Frontal cortex (tissue), 4 donors: ENCODE measurements around the gene FNBP1. TPM values are rescaled to one million over a fixed set of nuclear protein-coding genes. Genes with fewer than 3 reads are reported as not detected.

Experiments
- DNase-seq, 2 donors: peaks; one replicate each; pipeline ENCODE4 v3.0.0; 2012; ENCODE audit warnings: low spot score in 2 of 2
- FAIRE-seq: peaks from 2 replicates; lab custom pipeline; 2012; peaks lifted over from hg19 to GRCh38; lab: Jason Lieb, UNC
- total RNA-seq: library from RNA; depleted of rRNA; stranded (reverse); fragments of >200 nt; gene quantifications from one replicate; pipeline ENCODE4 v1.2.3, GENCODE V29; 2014
- donor health status: control.
- donor health status: control.
- donor health status: control.

Gene FNBP1
- total RNA-seq, 1 donor from 2014 or later, result 49.7 TPM

DNA sequence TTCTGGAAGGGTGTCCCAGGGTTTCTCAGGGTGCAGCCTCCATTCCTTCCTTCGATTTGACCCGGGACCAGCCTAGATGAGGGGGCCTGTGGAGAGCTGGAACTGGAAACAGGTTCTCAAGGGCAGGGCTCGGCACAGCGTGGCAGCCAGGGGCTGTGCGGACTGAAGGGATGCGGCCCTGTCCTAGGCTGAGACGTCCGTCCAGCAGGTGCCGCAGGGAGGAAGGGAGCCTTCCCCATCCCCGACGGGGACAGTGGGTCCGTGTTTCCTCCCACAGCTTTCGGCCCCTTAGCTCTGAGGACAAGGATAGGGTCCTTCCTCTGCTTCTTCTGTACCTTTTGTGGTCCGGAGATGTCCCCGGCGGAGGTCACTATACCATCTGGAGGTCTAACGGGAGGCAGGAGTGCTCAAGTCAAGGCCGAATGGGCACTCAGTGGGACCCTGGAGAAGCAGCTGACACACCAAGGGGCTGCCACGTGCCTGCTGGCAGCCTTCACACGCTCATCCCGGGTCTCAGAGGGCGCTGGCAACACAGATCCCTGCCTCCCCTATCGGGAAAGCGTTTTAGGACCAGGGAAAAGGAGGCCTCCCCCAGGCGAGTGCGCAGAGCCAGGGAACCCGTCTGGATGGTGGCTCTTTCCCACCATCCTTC lies 157.8 kb downstream of the FNBP1 start:
- FAIRE-seq, result no peak
- DNase-seq, result no peak

DNA sequence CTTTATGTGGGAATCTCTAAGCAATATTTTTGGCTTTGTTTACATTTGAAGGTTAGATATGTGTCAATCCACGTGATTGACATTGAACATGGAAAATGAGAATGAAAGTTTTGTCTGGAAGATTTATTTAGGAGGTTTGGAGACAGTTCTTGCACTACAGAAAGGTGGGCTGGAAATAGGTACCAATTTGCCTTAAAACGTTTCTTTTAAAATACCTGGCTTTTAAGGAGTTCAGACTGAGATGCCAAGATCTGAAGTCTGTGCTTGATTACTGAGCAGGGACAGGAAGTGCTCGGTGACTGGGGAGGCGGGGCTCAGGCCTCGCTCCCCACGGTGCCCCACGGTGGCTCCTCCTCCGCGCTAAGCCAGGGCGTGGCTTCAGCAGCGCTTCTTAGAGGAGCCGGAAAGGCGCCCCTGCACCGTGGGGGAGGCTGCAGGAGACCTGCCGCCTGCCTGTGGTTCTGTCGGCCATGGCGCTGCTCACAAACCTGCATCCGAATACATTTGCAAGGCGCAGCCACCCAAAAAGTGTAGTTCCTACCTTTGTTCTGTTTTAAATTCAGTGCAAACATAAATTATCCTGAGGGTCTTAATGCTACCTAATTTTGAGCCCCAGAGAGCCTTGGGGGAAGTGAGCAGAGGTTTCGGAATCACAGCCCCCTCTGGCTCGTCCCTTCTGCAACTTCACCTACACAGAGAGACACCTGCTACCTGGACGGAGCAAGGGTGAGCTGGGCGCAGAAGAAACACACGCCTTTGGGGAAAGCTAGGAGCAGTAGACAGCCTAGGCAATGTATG lies 158.6 kb downstream of the FNBP1 start:
- DNase-seq, result peak; percentile 67 to 76
- FAIRE-seq, result no peak

DNA sequence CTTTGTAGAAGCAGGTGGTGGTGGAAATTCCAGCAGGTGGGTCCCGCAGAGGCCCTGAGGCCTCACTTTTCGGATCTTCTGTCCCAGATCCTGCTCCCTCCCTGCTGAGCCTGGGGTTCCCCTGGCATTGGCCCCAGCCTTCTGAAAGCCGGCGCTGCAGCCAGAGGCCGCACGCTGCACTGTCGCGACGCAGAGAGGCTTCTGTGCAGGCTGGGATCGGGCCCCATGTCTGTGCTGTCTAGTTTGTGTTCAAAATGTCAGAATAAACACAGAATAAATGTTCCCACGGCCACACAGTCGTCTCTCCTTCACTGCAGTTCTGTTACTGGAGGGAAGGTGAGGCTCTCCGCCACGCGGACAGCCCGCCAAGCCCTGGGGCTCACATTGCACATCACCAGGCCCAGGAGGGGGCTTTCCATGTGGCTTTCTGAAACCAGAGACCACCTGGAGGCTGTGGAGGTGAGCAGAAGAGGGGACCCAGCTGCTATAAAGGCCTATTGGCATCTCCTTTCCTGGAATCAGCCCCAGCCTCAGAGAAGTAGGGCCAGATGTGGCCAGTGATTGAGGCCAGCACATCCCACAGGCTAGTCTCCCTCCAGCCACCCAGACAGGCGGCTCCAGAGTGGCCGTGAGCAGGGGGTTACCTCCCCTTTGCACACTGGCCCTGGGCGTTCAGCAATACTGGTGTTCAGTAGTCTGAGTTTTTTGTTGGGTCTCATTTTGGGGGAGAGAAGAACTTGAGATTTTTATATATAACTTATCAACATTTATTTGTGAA lies 161.3 kb downstream of the FNBP1 start:
- no peak for DNase-seq
- no peak for FAIRE-seq

DNA sequence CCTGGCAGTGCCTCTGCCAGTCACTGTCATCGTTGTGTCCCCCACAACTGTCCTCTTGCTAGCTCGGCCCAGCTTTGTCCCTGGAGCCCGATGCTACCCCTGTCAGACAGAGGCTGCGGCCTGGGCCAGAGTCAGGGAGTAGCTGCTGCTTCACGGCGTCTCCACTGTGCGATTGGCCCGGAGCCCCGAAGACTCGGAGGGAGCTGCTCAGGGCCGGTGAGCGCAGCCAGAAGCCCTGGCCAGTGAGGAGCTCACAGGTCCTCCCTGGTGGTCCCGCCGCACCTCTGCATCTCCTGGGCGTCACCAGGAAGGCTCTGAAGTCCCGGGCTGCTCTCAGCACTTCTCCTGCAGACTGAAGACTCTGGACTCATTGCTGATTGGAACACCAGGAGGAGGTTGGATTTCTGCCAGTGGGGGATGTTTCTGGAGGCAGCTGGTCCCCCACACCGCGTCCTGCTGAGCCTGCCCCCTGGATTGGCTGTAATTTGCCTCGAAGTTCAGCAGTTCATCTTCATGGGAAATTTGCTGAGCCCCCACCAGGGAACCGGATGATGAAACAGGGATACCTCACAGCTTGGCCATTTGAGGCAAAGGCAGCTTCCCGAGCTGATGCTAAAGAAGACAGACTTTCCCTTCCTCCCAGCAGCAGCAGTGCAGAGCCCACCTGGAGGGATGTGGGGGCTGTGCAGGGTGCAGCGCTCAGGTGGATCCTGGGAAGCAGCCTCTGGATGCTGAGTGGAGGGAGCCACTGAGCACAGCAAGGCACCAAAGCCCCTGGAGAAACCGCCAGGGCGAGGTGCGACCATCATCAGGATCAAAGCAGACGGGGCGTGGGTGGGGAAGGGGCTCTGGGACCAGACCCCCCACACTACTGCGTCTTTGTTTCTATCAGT lies 162.1 kb downstream of the FNBP1 start:
- DNase-seq (no peak), FAIRE-seq (no peak)

DNA sequence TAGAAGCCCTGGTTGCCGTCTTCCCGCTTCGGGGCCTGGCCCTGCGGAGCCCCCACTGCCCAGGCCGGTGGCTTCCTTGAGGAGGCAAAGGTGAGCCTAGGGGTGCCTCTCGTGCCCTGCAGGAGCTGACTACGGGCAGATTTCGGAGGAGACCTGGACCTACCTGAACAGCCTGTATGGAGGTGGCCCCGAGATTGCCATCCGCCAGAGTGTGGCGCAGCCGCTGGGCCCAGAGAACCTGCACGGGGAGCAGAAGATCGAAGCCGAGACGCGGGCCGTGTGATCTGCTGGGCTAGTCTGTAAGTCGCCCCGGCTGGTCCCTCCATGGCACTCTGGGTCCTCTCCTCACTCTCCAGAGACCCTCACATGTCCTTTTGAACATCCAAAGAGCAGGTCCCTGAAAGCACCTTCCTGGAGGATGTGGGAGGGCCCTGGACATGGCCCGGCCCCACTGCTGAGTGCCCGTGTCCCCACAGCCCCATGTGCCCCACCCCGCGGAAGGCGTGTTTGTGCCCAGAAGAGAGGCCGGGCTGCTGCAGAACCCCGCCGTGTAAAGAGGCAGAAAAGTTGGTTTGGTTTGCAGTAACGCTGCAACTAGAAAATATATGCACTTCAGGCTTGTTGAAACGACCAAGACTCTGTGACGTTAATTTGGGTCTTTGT lies 162.9 kb downstream of the FNBP1 start:
- DNase-seq (no peak), FAIRE-seq (no peak)

DNA sequence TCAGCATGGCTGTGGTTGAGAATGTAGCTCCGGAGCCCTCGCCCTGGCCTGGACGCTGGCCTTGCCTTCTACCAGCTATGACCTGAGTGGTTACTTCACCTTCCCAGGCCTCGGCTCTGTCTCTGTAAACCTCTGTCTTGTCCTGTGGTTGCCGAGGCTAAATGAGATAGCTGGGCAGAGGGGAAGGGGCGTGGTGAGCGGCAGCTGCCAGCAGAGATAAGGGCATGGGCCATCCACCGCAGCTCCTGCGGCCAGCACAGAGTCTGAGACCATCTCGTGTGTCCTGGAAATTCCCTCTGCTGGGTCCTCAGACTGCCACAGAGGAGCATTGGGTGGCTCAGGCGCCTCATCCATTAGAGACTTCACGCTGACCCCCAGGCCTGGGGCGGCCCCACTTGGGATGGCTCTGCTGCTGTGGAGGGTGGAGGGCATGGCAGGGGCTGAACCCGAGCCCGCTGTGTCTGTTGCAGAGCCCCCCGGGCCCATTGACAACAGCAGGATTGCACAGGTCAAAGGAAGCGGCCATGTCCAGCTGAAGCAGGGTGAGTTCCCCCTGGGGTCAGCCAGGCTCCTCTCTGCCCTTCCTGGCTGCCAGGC lies 163.8 kb downstream of the FNBP1 start:
- no peak for FAIRE-seq
- no peak for DNase-seq

DNA sequence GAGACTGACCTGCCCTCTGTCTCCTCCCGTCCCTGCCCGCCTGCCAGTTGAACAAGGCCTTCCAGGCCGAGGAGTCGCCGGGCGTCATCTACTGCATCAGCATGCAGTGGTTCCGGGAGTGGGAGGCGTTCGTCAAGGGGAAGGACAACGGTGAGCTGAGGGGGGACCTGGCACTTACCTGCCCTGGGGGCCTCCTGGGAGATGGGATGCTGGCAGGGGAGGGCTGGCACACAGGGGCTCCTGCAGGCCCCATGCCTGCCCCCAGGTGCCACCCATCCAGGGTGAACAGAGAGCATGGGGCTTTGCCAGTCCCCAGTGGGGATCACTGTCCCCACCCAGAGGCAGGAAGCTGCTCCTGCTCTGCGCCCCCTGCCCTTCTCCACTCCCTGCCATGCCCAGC lies 164.7 kb downstream of the FNBP1 start:
- DNase-seq (no peak), FAIRE-seq (no peak)

DNA sequence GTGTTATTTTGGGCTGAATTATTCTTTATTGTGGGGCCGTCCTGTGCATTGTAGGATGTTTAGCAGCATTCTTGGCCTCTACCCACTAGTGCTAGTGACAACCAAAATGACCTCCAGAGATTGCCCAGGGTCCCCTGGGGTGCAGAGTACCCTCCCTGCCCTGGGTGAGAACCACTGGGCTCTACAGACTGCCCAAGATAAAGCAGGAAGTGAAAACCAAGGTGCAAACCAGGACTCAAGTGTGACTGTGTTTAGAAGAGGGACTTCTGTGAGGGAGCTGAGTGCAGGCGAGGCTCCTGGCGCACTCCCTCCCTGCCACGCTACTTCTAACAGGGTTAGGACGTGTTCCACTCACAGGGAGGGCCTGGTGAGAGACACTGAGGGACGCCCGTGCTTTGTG lies 166.2 kb downstream of the FNBP1 start:
- no peak for FAIRE-seq
- DNase-seq, result no peak

DNA sequence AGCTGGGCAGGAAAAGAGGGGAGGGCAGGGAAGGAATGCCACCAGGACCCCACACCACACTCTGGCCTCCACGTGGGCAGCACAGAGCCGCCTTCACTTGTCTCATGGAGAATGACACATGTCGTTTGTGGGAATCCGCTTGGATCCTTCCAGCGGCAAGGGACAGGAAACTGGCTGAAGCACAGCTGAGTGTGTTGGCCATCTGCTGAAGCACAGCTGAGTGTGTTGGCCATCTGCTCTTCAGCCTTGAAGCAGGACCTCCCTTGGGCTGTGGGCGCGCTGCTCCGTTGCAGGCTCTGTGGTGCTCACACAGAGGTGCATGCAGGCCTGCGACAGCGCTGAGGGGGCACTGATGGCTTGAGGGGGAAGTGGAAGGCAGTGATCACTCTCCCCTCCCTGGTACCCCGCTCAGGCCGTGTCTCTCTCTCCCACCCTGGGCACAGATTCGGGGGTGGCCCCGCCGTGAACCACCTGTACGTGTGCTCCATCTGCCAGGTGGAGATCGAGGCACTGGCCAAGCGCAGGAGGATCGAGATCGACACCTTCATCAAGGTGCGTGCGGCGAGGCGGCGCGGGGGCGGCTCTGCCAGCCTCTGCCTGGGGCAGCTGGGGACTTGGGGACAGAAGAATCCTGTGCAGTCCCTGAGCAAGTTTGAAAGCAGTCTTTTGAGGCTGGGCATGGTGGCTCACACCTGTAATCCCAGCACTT lies 167.1 kb downstream of the FNBP1 start:
- FAIRE-seq (no peak), DNase-seq (no peak)

DNA sequence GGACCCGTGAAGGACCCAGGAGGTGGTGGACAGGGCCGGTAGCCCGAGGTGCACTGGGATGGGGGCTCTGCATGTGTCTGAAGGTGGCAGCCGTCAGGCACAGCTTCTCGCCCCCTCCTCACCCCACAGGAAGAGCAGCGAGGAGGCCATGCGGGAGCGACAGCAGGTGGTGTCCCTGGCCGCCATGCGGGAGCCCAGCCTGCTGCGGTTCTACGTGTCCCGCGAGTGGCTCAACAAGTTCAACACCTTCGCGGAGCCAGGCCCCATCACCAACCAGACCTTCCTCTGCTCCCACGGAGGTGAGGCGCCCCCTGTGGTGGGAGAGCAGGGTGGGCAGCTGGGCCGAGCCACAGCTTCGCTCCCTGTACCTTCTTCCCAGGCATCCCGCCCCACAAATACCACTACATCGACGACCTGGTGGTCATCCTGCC lies 167.8 kb downstream of the FNBP1 start:
- no peak for FAIRE-seq
- no peak for DNase-seq

DNA sequence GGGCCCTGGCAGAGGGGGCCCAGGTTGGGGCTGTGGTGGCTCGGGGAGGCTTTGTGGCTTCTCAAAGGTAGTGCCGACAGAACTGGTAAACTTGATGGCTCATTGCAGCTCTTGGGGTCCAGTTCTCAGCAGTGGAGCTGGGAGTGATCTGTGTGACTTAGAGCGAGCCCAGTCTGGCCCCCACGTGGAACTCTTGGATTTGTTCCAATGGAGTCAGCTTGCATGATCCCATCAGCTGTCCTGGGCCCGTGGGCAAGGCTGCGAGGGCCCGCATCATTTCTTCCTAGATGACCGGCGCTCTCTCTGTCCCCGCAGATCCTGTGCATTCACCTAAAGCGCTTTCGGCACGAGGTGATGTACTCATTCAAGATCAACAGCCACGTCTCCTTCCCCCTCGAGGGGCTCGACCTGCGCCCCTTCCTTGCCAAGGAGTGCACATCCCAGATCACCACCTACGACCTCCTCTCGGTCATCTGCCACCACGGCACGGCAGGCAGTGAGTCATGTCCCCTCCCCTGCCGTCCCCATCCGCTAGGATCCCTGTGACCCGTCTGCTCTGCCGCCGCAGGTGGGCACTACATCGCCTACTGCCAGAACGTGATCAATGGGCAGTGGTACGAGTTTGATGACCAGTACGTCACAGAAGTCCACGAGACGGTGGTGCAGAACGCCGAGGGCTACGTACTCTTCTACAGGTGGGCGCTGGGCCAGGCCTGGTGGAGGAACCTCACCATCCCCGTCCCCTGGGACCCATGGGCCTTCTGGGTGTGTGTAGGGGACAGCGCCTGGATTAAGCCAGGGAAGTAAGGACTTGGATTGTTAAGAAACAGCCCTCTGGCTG lies 168.5 kb downstream of the FNBP1 start:
- DNase-seq, result no peak
- no peak for FAIRE-seq

DNA sequence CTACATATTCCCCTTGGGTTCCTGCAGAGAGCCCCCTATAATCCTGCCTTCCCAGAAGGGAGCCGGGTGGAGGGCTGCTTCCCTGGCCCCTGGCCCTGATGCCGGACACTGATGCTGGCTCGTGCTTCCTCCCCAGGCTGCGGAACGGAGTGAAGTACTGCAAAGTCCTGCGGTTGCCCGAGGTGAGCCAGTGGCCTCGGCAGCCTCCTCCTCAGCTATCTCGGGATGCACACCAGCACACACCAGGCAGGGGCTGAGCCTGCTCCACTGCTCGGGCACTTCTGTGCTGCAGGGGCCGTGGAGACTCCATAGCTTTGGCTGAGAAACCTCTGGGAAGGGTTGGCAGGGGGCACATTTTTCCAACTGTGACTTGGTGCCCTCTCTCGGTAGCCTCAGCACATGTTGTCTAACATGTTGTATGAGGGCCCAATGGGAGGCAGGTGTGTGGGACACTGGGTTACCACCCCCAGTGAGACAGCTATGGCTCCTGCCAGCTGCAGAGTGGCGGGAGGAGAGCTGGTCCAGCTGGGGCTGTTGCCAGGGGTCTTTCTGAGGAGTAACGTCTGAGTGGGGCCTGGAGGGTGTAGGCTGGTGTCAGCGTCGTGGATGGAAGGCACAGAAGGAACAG lies 169.3 kb downstream of the FNBP1 start:
- no peak for FAIRE-seq
- DNase-seq, result no peak

DNA sequence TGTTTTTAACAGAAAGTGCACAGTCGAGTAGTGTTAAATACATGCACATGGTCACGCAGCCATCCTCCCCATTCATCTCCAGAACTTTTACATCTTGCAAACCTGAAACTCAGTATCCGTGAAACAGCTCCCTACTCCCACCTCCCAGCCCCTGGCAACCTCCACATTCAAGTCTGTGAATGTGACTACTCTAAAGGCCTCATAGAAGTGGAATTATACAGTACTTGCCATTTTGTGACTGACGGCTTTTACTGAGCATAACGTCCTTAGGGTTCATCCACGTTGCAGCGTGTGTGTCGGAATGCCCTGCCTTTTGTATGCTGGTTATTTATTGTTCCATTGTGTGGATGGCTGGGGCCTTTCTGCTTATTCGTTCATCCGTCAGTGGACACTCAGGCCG lies 171.9 kb downstream of the FNBP1 start:
- no peak for DNase-seq
- FAIRE-seq, result no peak

DNA sequence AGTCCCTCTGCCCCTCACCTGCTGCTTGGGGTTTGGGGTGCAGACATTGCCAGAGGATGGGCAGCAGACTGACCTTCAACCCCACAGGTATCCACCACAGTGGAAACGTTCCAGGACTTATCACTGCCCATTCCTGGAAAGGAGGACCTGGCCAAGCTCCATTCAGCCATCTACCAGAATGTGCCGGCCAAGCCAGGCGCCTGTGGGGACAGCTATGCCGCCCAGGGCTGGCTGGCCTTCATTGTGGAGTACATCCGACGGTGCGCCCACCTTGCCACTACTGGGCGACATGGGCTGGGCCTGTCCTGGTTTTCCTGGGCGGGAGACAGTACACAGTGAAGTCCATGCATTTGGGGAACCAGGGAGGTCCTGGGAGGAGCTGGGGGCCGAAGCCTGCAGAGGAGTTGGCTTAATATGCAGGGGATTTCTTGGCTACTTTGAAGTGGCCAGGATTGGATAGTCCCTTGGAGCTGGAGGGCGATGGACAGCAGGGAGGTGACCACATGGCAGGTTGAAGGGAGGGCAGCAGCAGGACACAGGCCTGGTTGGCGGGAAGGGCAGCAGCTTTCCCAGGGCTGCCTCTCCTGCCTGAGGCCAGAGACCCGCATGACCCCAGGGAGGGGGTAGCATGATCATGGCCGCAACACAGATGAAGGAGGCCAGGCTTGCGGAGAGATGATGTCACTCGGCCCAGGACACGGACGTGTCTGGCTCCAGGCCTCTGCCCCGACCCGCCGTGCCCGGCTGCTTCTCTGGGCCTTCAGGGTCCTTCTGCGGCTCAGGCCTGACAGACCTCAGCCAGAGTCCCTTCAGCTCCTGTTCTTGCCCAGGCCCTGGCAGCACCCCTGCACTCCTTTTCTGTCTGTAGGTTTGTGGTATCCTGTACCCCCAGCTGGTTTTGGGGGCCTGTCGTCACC lies 173.1 kb downstream of the FNBP1 start:
- FAIRE-seq (no peak), DNase-seq (no peak)

DNA sequence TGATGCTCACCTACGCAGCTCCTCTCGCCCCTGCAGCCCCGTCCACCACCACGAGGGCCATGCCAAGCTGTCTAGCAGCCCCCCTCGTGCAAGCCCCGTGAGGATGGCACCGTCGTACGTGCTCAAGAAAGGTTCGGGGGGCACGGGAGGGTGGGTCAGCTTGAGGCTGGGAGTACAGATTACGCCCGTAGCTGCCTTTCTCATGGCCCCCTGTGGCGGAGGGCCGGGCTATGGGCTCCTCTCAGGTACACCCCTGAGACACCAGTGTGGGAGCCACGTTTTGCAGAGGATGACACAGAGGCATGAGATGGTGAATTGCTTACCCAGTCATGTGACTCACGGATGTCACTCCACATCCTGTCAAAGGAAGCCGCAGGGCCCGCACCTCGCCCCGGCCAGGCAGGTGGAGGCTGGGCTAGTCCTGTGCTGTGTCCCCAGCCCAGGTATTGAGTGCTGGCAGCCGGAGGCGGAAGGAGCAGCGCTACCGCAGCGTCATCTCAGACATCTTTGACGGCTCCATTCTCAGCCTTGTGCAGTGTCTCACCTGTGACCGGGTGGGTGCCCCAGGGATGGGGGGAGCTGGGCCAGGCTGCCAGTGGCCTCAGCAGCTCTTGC lies 174.0 kb downstream of the FNBP1 start:
- FAIRE-seq (no peak), DNase-seq (no peak)
